H1 (cell line): Measurements from ENCODE around the gene KRTAP12-3. TPM values are rescaled to one million over a fixed set of nuclear protein-coding genes. Genes with fewer than 3 reads are reported as not detected.

Experiments
- CHD7 ChIP-seq: fragments of 300-600 bp; sonication (generic); IDR thresholded peaks from 2 replicates; pipeline ENCODE4 v1.7.1; 2012; ENCODE audit warnings: low read length, moderate library complexity, mild to moderate bottlenecking, inconsistent platforms; ENCODE audit not compliant: insufficient replicate concordance
- EP300 ChIP-seq, 2 experiments: IDR thresholded peaks; 1 replicate in 1 of 2; 2 replicates in 1 of 2; pipeline ENCODE4 v1.6.1; 2011 to 2012; ENCODE audit warnings: low read depth in 2 of 2, low read length in 2 of 2, mild to moderate bottlenecking in 2 of 2, borderline replicate concordance in 1 of 2, inconsistent platforms in 1 of 2, moderate library complexity in 1 of 2
- JUN ChIP-seq: IDR thresholded peaks from 2 replicates; pipeline ENCODE4 v1.6.1; 2011; ENCODE audit warnings: low read depth, mild to moderate bottlenecking, improper control_type of control experiment, low read length
- polyA plus RNA-seq, 7 experiments: library from polyadenylated mRNA; depleted of rRNA in 3 of 7; stranded (reverse) in 5 of 7; unstranded in 2 of 7; fragments of >200 nt in 5 of 7; fragments of 200-250 nt in 2 of 7; gene quantifications; 1 replicate in 5 of 7; 2 replicates in 1 of 7; 4 replicates in 1 of 7; pipeline versions ENCODE4 v1.2.1 to v1.2.3, GENCODE V29; 2011 to 2013; ENCODE audit warnings: missing spikeins in 2 of 7, mixed read lengths in 2 of 7
- total RNA-seq: library from RNA; stranded (reverse); fragmentation: NEBNext Ultra II Directional; extraction: Animal tissue kit (Norgen Biotek cat#: 25700); gene quantifications from 2 replicates; pipeline ENCODE4 v1.2.1, GENCODE V29; 2021

KRTAP12-3 gene
- total and polyA plus RNA-seq, 2 of the 8 experiments (the other 6 are each of a cell fraction or from before 2014, with no cell fraction given), result not detected

GRCh38 chr21:44684483-44684882 is 26.8 kb downstream of the KRTAP12-3 start (continued):
- no peak for TF ChIP-seq CHD7
- TF ChIP-seq EP300 (IDR thresholded peaks at IDR 0.05; ENCODE audit: borderline replicate concordance in 1 of 2, low read depth in 2 of 2, low read length in 2 of 2), result no peak
- no peak for TF ChIP-seq JUN
